ENCODE data around the gene IL1R2.

IL1R2 gene

GRCh38 chr2:101974663-101975062, 17.1 kb upstream of the IL1R2 start:
- DNase-seq (ENCODE audit: low read depth in 2 of 2) = no peak

GRCh38 chr2:101975171-101975870, 16.4 kb upstream of the IL1R2 start:
- DNase-seq (ENCODE audit: low read depth in 2 of 2) = no peak

GRCh38 chr2:101976891-101977290, 14.9 kb upstream of the IL1R2 start:
- no peak for DNase-seq (ENCODE audit: low read depth in 2 of 2)

- DNase-seq (ENCODE audit: low read depth in 2 of 2) = no peak
These were observed 11.4 kb upstream of the IL1R2 start for GRCh38 chr2:101980368-101980767.

GRCh38 chr2:101981066-101981465, 10.7 kb upstream of the IL1R2 start:
- DNase-seq (ENCODE audit: low read depth in 2 of 2) = no peak

GRCh38 chr2:101981504-101981903, 10.3 kb upstream of the IL1R2 start:
- DNase-seq (ENCODE audit: low read depth in 2 of 2) = no peak

GRCh38 chr2:101982495-101983029, 9.2 kb upstream of the IL1R2 start:
- no peak for DNase-seq (ENCODE audit: low read depth in 2 of 2)

- no peak for DNase-seq (ENCODE audit: low read depth in 2 of 2)
These were observed 8.3 kb upstream of the IL1R2 start for GRCh38 chr2:101983486-101983885.

- DNase-seq (ENCODE audit: low read depth in 2 of 2) = no peak
These were observed 7.8 kb upstream of the IL1R2 start for GRCh38 chr2:101983928-101984327.

GRCh38 chr2:101984656-101985055, 7.1 kb upstream of the IL1R2 start:
- DNase-seq (ENCODE audit: low read depth in 2 of 2) = no peak

- no peak for DNase-seq (ENCODE audit: low read depth in 2 of 2)
These were observed 6.5 kb upstream of the IL1R2 start for GRCh38 chr2:101985101-101985792.

GRCh38 chr2:101985793-101986164, 6.0 kb upstream of the IL1R2 start:
- DNase-seq (ENCODE audit: low read depth in 2 of 2) = no peak

- no peak for DNase-seq (ENCODE audit: low read depth in 2 of 2)
These were observed 5.4 kb upstream of the IL1R2 start for GRCh38 chr2:101986376-101986775.

- DNase-seq (ENCODE audit: low read depth in 2 of 2) = no peak
These were observed 4.7 kb upstream of the IL1R2 start for GRCh38 chr2:101986804-101987740.

- DNase-seq (ENCODE audit: low read depth in 2 of 2) = no peak
These were observed 3.9 kb upstream of the IL1R2 start for GRCh38 chr2:101987832-101988231.

- no peak for DNase-seq (ENCODE audit: low read depth in 2 of 2)
These were observed 3.2 kb upstream of the IL1R2 start for GRCh38 chr2:101988541-101988940.

- DNase-seq (ENCODE audit: low read depth in 2 of 2) = no peak
These were observed 1.9 kb upstream of the IL1R2 start for GRCh38 chr2:101989740-101990460.

- no peak for DNase-seq (ENCODE audit: low read depth in 2 of 2)
These were observed 2.0 kb downstream of the IL1R2 start for GRCh38 chr2:101993772-101994171.

GRCh38 chr2:101995019-101995418, 3.3 kb downstream of the IL1R2 start:
- DNase-seq (ENCODE audit: low read depth in 2 of 2) = no peak

GRCh38 chr2:101995804-101996203, 4.0 kb downstream of the IL1R2 start:
- no peak for DNase-seq (ENCODE audit: low read depth in 2 of 2)

- no peak for DNase-seq (ENCODE audit: low read depth in 2 of 2)
These were observed 6.8 kb downstream of the IL1R2 start for GRCh38 chr2:101998556-101998895.
